Spleen (tissue), 13 donors: ENCODE measurements around the gene OR9Q2. TPM values are rescaled to one million over a fixed set of nuclear protein-coding genes. Genes with fewer than 3 reads are reported as not detected.

ENCODE experiments used
- DNase-seq: peaks from one replicate; pipeline ENCODE4 v3.0.0-alpha.2; 2020
- H3K27ac ChIP-seq, 8 donors: fragments of 200-600 bp; sonication (generic) in 7 of 8; 1 replicate in 4 of 8; 2 replicates in 4 of 8; pipeline versions ENCODE4 v1.5.0 to v1.8.0; 2016 to 2021; ENCODE audit warnings: inconsistent platforms in 4 of 8, mild to moderate bottlenecking in 4 of 8, moderate library complexity in 1 of 8
- H3K27me3 ChIP-seq, 7 donors: fragments of 200-600 bp; sonication (generic) in 6 of 7; replicated peaks in 1 of 7; 1 replicate in 4 of 7; 2 replicates in 3 of 7; pipeline versions ENCODE4 v1.5.0 to v1.8.0; 2016 to 2021; ENCODE audit warnings: inconsistent platforms in 3 of 7, mild to moderate bottlenecking in 1 of 7
- H3K36me3 ChIP-seq, 6 donors: fragments of 200-600 bp; sonication (generic) in 5 of 6; 1 replicate in 4 of 6; 2 replicates in 2 of 6; pipeline versions ENCODE4 v1.5.0 to v1.8.0; 2016 to 2021; ENCODE audit warnings: inconsistent platforms in 2 of 6
- H3K4me1 ChIP-seq, 6 donors: fragments of 200-600 bp; sonication (generic) in 5 of 6; 1 replicate in 3 of 6; 2 replicates in 3 of 6; pipeline versions ENCODE4 v1.5.0 to v1.8.0; 2016 to 2021; ENCODE audit warnings: inconsistent platforms in 3 of 6
- H3K4me3 ChIP-seq, 8 donors: fragments of 200-600 bp; sonication (generic) in 7 of 8; 1 replicate in 4 of 8; 2 replicates in 4 of 8; pipeline versions ENCODE4 v1.5.0 to v1.8.0; 2016 to 2021; ENCODE audit warnings: inconsistent platforms in 4 of 8, mild to moderate bottlenecking in 4 of 8, moderate library complexity in 2 of 8
- H3K9me3 ChIP-seq, 8 donors: fragments of 200-600 bp; sonication (generic) in 7 of 8; 1 replicate in 4 of 8; 2 replicates in 4 of 8; pipeline versions ENCODE4 v1.5.0 to v1.8.0; 2016 to 2021; ENCODE audit warnings: inconsistent platforms in 4 of 8
- POLR2A ChIP-seq, 3 donors: fragments of 450-650 bp; IDR thresholded peaks; one replicate each; pipeline ENCODE4 v1.5.1; 2017; ENCODE audit warnings: antibody characterized with exemption in 3 of 3, mild to moderate bottlenecking in 1 of 3
- POLR2AphosphoS5 ChIP-seq, 3 donors: sonication (generic); formaldehyde crosslinking; IDR thresholded peaks; one replicate each; pipeline ENCODE4 v1.5.1; 2017; ENCODE audit warnings: antibody characterized with exemption in 3 of 3
- WGBS, 5 donors: extraction: QIAGEN DNeasy Blood & Tissue Kit in 3 of 5; methylation state at CpG; one replicate each; pipeline versions ENCODE4 v1.1.5 to v1.1.7; 2013 to 2018; 5-methylcytosine and 5-hydroxymethylcytosine counted together
- intact Hi-C: fragments of 100-400 bp; cut with DNase I; formaldehyde crosslinking; loops from one replicate; pipeline ENCODE4 v1.15.0; 2023; ENCODE audit warnings: low total_unique reads
- long read RNA-seq, 2 donors: transcript quantifications; one replicate each; lab custom pipeline, GENCODE V29; 2026
- polyA plus RNA-seq, 3 donors: library from polyadenylated mRNA; stranded (reverse); fragments of 200-250 nt; gene quantifications; one replicate each; pipeline ENCODE4 v1.2.1, GENCODE V29; 2013
- total RNA-seq, 7 donors: library from RNA; depleted of rRNA in 3 of 7; stranded (reverse); fragments of >200 nt in 3 of 7; fragmentation: NEBNext Ultra II Directional in 4 of 7; extraction: Animal tissue kit (Norgen Biotek cat#: 25700) in 4 of 7; gene quantifications; one replicate each; pipeline versions ENCODE4 v1.1.0 to v1.2.1, GENCODE V29; 2016 to 2021
- TF ChIP-seq, protein P1 (sequence below), 11 experiments: fragments of 200-600 bp in 7 of 11; fragments of 450-650 bp in 4 of 11; sonication (generic) in 4 of 11; IDR thresholded peaks in 8 of 11; conservative IDR thresholded peaks in 3 of 11; 1 replicate in 7 of 11; 2 replicates in 4 of 11; pipeline versions ENCODE4 v1.4.0 to v1.8.0; 2016 to 2021; ENCODE audit warnings: antibody characterized with exemption in 11 of 11, inconsistent platforms in 4 of 11, mild to moderate bottlenecking in 1 of 11
- donor health status: healthy with polysubstance abuse.
- donor health status: DM: no; HTN: no; CAD: no; lungs with moderate emphysema.
- donor health status: DM: no; HTN: no; CAD: no.
- donor health status: Bipolar disorder and iron deficiency.
- donor health status: healthy.
- donor health status: DM: no; HTN: no; CAD: no.
- donor health status: DM: yes; HTN: yes; CAD: no.

OR9Q2 gene, protein sequence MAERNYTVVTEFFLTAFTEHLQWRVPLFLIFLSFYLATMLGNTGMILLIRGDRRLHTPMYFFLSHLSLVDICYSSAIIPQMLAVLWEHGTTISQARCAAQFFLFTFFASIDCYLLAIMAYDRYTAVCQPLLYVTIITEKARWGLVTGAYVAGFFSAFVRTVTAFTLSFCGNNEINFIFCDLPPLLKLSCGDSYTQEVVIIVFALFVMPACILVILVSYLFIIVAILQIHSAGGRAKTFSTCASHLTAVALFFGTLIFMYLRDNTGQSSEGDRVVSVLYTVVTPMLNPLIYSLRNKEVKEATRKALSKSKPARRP
- total RNA-seq (not detected), polyA plus RNA-seq (not detected)
- long read RNA-seq, donor 1: 0 reads
- long read RNA-seq, donor 2: 0 reads

DNA sequence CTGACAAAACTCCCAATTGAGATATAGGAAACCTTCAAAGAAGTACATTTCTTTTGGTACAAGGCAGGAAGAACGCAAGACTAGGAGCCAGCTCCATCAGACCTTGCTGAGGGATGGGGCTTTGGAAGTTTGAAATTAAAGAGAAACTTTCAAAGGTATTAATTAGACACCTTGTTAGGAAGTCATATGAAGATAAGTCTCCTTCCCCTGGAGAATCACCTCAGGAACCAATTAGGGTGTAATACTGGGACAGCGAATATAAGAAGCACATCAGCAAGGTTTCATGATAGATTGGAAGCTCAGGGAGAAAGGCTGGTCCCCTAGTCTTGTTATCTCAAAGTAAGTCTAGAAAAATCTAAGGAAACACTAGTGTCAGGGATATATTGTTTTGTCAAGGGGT lies at the start of gene OR9Q2:
TSS of gene OR9Q2 (plus strand) at position 301 of the 400 bp plus-strand sequence. CDS start 1,421 bp downstream, outside the sequence.
- Histone ChIP-seq H3K4me1 (no peaks in the 10 kb centered on the region), H3K9me3 (no peaks in the 10 kb centered on the region), H3K27ac (no peak within 1 kb of the TSS), H3K4me3 (no peak within 1 kb of the TSS), H3K27me3 (no peaks in the 10 kb centered on the region), H3K36me3 (no peaks in the 10 kb centered on the region)
- DNase-seq: no peak
- TF ChIP-seq, protein P1, sequence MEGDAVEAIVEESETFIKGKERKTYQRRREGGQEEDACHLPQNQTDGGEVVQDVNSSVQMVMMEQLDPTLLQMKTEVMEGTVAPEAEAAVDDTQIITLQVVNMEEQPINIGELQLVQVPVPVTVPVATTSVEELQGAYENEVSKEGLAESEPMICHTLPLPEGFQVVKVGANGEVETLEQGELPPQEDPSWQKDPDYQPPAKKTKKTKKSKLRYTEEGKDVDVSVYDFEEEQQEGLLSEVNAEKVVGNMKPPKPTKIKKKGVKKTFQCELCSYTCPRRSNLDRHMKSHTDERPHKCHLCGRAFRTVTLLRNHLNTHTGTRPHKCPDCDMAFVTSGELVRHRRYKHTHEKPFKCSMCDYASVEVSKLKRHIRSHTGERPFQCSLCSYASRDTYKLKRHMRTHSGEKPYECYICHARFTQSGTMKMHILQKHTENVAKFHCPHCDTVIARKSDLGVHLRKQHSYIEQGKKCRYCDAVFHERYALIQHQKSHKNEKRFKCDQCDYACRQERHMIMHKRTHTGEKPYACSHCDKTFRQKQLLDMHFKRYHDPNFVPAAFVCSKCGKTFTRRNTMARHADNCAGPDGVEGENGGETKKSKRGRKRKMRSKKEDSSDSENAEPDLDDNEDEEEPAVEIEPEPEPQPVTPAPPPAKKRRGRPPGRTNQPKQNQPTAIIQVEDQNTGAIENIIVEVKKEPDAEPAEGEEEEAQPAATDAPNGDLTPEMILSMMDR (IDR thresholded peaks at IDR 0.05 in 8 of 11, conservative IDR thresholded peaks at IDR 0.05 in 3 of 11): no peak
- TF ChIP-seq POLR2AphosphoS5 (IDR thresholded peaks at IDR 0.05) (no peak), POLR2A (IDR thresholded peaks at IDR 0.05) (no peak)
- 74 to 88% (median 81%) methylated on average over 2 of the region's 2 CpGs for WGBS, 5 donors
- intact Hi-C loops: no loop called here

DNA sequence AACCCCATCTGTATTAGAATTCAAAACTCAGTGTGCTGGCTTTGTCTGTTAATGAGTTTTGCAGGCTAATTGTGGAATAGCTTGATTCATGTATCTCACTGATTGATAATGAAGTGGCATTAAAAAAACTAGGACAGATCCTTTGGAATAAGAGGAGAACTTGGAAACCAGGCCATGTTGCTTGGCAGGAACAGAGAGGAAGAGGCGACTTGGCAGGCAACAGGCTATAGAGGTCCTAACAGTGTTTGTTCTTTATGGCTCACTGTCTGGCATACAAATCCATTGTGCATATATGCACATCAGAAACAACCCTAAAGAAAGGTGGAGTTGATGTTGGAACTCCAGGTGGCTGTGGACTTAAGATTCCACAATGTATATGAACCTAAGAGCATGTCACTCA lies 46.1 kb upstream of the OR9Q2 start:
- intact Hi-C loops: no loop called here
- Histone ChIP-seq H3K27me3 (no peaks in the 10 kb centered on the region), H3K9me3 (no peaks in the 10 kb centered on the region), H3K4me3 (no peak overlapping the region), H3K27ac (no peak overlapping the region), H3K36me3 (no peaks in the 10 kb centered on the region), H3K4me1 (no peaks in the 10 kb centered on the region)
- WGBS, 5 donors: 85 to 90% (median 88%) methylated on average over 1 of the region's 1 CpG
- DNase-seq: no peak
- TF ChIP-seq POLR2AphosphoS5 (IDR thresholded peaks at IDR 0.05) (no peak), POLR2A (IDR thresholded peaks at IDR 0.05) (no peak)
- TF ChIP-seq, protein P1 (IDR thresholded peaks at IDR 0.05 in 8 of 11, conservative IDR thresholded peaks at IDR 0.05 in 3 of 11): no peak

DNA sequence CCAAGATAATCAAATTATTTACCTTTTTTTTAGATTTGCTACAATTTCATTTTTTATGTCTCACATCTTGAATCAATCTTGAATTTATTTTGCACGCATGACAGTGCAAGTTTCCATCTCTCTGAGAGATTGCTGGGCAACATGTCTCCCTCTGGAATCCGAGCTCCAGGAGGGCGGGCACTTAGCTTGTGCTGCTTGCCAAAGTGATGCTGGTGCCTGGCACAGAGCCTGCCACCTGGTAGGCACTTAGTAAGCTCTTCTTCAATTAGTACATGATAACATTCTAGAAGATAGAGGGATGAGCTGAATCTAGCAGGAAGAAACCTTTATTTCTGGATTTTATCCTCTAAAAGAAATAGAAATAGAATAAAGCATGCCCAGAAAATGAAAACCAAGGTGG lies 36.1 kb upstream of the OR9Q2 start:
- no peaks in the 10 kb centered on the region for H3K36me3 ChIP-seq
- TF ChIP-seq POLR2AphosphoS5 (IDR thresholded peaks at IDR 0.05) (no peak), POLR2A (IDR thresholded peaks at IDR 0.05) (no peak)
- TF ChIP-seq, protein P1 (IDR thresholded peaks at IDR 0.05 in 8 of 11, conservative IDR thresholded peaks at IDR 0.05 in 3 of 11): no peak
- H3K27ac ChIP-seq: no peak overlapping the region
- no peak overlapping the region for H3K4me3 ChIP-seq
- intact Hi-C loops: no loop called here
- no peak for DNase-seq
- H3K9me3 ChIP-seq: no peaks in the 10 kb centered on the region
- H3K27me3 ChIP-seq: no peaks in the 10 kb centered on the region
- no peaks in the 10 kb centered on the region for H3K4me1 ChIP-seq
- 73 to 89% (median 82%) methylated on average over 3 of the region's 3 CpGs for WGBS, 5 donors

DNA sequence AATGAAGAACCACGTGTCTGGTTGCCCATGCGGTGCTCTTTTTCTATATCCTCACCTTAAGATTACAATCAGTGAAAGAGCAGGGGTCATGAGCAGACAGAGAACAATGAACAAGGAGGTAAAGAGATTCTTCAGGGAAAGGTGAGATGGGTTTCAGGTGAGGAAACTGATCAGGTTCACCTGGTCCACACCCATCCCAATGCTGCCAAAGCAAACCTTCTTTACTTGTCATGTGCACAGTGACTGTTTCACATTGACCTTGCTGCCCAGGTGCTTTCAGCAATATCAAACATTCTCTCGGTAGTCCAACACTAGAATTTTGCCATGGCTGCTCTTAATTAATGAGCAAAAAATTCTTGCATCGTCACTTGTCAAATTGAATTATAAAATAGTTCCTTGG lies 24.5 kb upstream of the OR9Q2 start:
- H3K27ac ChIP-seq: no peak overlapping the region
- no peaks in the 10 kb centered on the region for H3K9me3 ChIP-seq
- TF ChIP-seq POLR2AphosphoS5 (IDR thresholded peaks at IDR 0.05) (no peak), POLR2A (IDR thresholded peaks at IDR 0.05) (no peak)
- TF ChIP-seq, protein P1 (IDR thresholded peaks at IDR 0.05 in 8 of 11, conservative IDR thresholded peaks at IDR 0.05 in 3 of 11): no peak
- no peaks in the 10 kb centered on the region for H3K4me1 ChIP-seq
- H3K27me3 ChIP-seq: peaks cover 0 to 4% (median 0%) of the 10 kb centered on the region in 7 donors
- no peaks in the 10 kb centered on the region for H3K36me3 ChIP-seq
- H3K4me3 ChIP-seq: no peak overlapping the region
- no peak for DNase-seq
- WGBS, 5 donors: 82 to 92% (median 85%) methylated on average over 4 of the region's 4 CpGs
- intact Hi-C loops: no loop called here
